Adrenal gland (tissue), 12 donors: Measurements from ENCODE around the gene HDAC4. TPM values are rescaled to one million over a fixed set of nuclear protein-coding genes. Genes with fewer than 3 reads are reported as not detected.

Source experiments
- DNase-seq, 7 donors: peaks; one replicate each; pipeline ENCODE4 v3.0.0-alpha.2; 2019 to 2020
- H3K27ac ChIP-seq, 5 donors: fragments of 200-600 bp; sonication (generic) in 4 of 5; 1 replicate in 3 of 5; 2 replicates in 2 of 5; pipeline versions ENCODE4 v1.5.1 to v1.8.0; 2016 to 2020; ENCODE audit warnings: mild to moderate bottlenecking in 1 of 5
- H3K27me3 ChIP-seq: fragments of 200-600 bp; 2 replicates; pipeline ENCODE4 v1.8.0; 2021
- H3K36me3 ChIP-seq, 2 donors: fragments of 200-600 bp; replicated peaks in 1 of 2; 1 replicate in 1 of 2; 2 replicates in 1 of 2; pipeline versions ENCODE4 v1.5.1 to v1.8.0; 2018 to 2022
- H3K4me1 ChIP-seq, 2 donors: fragments of 200-600 bp; replicated peaks in 1 of 2; 1 replicate in 1 of 2; 2 replicates in 1 of 2; pipeline versions ENCODE4 v1.5.1 to v1.8.0; 2018 to 2021
- H3K4me3 ChIP-seq, 4 donors: fragments of 200-600 bp; sonication (generic) in 3 of 4; one replicate each; pipeline ENCODE4 v1.5.1; 2016 to 2018
- H3K9me3 ChIP-seq, 3 donors: fragments of 200-600 bp; sonication (generic) in 1 of 3; replicated peaks in 1 of 3; 1 replicate in 2 of 3; 2 replicates in 1 of 3; pipeline versions ENCODE4 v1.5.1 to v1.8.0; 2016 to 2021
- POLR2A ChIP-seq, 2 donors: fragments of 450-650 bp; IDR thresholded peaks; one replicate each; pipeline ENCODE4 v1.6.1; 2017; ENCODE audit warnings: antibody characterized with exemption in 2 of 2, mild to moderate bottlenecking in 2 of 2, moderate library complexity in 1 of 2
- WGBS, 4 donors: extraction: QIAGEN DNeasy Blood & Tissue Kit in 2 of 4; methylation state at CpG; one replicate each; pipeline versions ENCODE4 v1.1.5 to v1.1.7; 2013 to 2017; 5-methylcytosine and 5-hydroxymethylcytosine counted together
- intact Hi-C, 2 donors: fragments of 100-400 bp; cut with DNase I; formaldehyde crosslinking; loops; one replicate each; pipeline versions ENCODE4 v1.14.1 to v1.15.0; 2022 to 2023
- polyA plus RNA-seq, 3 donors: library from polyadenylated mRNA; stranded (reverse); fragments of 200-250 nt in 2 of 3; fragments of 350-450 nt in 1 of 3; fragmentation: Illumina TruSeq in 1 of 3; extraction: RNeasy Lipid Tissue Mini Kit (QIAGEN cat#74804) in 1 of 3; gene quantifications; one replicate each; pipeline ENCODE4 v1.2.3, GENCODE V29; 2013 to 2014
- total RNA-seq, 9 donors: library from RNA; depleted of rRNA in 4 of 9; stranded (reverse); fragments of >200 nt in 4 of 9; fragments of 120-200 nt in 1 of 9; fragmentation: NEBNext Ultra II Directional in 1 of 9; extraction: Animal tissue kit (Norgen Biotek cat#: 25700) in 1 of 9; gene quantifications; one replicate each; pipeline versions ENCODE4 v1.1.0 to v1.2.4, GENCODE V29; 2013 to 2023
- TF ChIP-seq, protein P1 (sequence below), 6 experiments: fragments of 450-650 bp in 4 of 6; fragments of 200-600 bp in 2 of 6; sonication (generic) in 1 of 6; IDR thresholded peaks; 1 replicate in 5 of 6; 2 replicates in 1 of 6; pipeline versions ENCODE4 v1.5.1 to v1.8.0; 2016 to 2021; ENCODE audit warnings: antibody characterized with exemption in 6 of 6, mild to moderate bottlenecking in 2 of 6, moderate library complexity in 1 of 6
- donor health status: healthy with polysubstance abuse.
- donor health status: Bipolar disorder and iron deficiency.
- donor health status: DM: yes; HTN: yes; CAD: no.
- donor health status: DM: no; HTN: no; CAD: no.
- donor health status: DM: no; HTN: no; CAD: no.
- donor health status: DM: yes; HTN: yes; CAD: no.

HDAC4 gene
- total and polyA plus RNA-seq, 12 donors, result 8.3 to 88.9 (median 28.7) TPM

DNA sequence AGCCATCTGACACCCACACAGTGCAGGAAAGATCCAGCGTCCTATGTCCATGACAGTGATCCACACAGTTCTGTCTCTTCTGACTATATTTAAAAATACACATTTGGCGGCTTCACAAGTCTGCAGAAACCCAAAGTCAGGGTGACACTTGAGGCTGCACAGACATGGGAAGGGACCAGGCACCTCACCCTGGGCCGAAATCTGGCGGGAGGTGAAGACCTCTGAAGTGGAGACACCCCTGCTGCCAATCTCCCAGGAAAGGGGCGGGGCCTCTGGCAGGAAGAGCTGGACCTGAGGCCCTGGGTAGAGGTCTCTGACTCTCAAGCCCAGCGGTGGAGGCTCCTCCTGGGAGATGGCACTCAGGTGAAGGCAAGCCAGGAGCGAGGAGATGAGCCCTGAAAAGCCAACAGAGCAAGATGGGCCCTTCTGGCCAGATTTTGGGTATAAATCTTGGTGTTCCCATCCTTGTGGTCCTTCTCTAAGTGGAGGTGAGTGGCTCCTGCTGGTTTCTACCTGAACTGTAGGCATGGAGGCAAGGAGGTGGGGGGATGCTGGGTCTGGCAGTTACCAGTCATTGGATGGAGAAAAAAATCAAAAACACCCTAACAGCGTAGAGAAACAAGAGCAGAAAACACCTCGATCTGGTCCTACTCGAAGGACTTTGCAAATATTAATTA lies 248.4 kb downstream of the HDAC4 start:
- 96 to 98% (median 96%) methylated on average over 10 of the region's 10 CpGs for WGBS, 4 donors
- H3K27me3 ChIP-seq, result no peaks in the 10 kb centered on the region
- intact Hi-C loops, result no loop called here

DNA sequence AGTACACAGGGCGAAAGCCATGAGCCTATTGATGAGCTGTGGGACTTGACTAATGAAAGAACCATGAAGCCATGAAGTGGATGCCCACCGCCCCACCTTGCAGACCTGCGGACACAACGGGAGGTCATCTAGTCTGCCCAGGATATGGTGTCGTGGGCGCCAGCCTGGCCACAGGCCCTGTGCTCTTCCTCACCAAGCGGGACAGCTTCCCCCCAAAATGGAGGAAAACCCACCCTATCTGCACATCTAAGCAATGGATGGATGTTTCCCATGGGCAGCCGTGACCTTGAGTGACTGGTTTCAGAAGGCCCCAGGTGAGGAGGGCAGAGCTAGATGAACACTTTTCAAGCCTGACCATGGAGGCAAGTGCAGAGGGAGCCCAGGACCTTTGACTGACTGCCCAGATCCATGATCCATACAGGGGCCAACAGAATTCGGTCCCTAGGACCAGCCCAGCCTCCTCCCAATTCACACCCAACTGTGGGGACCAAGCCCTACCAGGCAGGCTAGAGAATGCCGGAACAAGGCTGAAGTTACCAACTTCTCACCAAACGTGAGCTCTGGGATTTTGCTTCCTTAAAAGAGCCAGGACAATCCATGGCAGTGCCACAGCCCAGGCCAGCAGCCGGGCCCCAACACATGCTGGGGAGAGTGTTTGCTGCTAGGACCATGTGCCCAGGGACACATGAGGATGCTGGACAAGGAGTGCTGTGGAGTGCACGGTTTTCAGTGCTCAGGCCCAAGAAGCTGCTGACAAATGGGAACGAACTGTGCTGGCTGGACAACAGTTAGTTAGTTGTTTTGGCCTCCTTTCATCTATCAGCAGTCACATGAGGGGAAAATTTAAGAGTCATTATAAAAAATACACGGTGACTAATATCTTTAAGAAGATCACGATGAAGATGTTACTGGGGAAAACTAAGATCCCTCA lies 249.4 kb downstream of the HDAC4 start:
- Histone ChIP-seq H3K27ac (peak overlapping the region in 1 of 5 donors; percentile 29), H3K9me3 (no peaks in the 10 kb centered on the region), H3K36me3 (peaks cover 0 to 27% of the 10 kb centered on the region in 2 donors), H3K27me3 (no peaks in the 10 kb centered on the region), H3K4me1 (no peaks in the 10 kb centered on the region), H3K4me3 (no peak overlapping the region)
- WGBS, 4 donors, result 81 to 91% (median 89%) methylated on average over 12 to 16 of the region's 16 CpGs
- TF ChIP-seq POLR2A (IDR thresholded peaks at IDR 0.05), result no peak
- TF ChIP-seq, protein P1, sequence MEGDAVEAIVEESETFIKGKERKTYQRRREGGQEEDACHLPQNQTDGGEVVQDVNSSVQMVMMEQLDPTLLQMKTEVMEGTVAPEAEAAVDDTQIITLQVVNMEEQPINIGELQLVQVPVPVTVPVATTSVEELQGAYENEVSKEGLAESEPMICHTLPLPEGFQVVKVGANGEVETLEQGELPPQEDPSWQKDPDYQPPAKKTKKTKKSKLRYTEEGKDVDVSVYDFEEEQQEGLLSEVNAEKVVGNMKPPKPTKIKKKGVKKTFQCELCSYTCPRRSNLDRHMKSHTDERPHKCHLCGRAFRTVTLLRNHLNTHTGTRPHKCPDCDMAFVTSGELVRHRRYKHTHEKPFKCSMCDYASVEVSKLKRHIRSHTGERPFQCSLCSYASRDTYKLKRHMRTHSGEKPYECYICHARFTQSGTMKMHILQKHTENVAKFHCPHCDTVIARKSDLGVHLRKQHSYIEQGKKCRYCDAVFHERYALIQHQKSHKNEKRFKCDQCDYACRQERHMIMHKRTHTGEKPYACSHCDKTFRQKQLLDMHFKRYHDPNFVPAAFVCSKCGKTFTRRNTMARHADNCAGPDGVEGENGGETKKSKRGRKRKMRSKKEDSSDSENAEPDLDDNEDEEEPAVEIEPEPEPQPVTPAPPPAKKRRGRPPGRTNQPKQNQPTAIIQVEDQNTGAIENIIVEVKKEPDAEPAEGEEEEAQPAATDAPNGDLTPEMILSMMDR (IDR thresholded peaks at IDR 0.05), result no peak
- intact Hi-C loops, result no loop called here
- DNase-seq, result peak in 5 of 7 donors; percentile 8 to 45 (median 10)

More for the DNA sequence above, 248.4 kb downstream of the HDAC4 start:
- peak in 5 of 7 donors; percentile 5 to 50 (median 14) for DNase-seq
- TF ChIP-seq, protein P1 (IDR thresholded peaks at IDR 0.05), result no peak
- TF ChIP-seq POLR2A (IDR thresholded peaks at IDR 0.05), result no peak
- Histone ChIP-seq H3K9me3 (no peaks in the 10 kb centered on the region), H3K27ac (peak overlapping the region in 1 of 5 donors; percentile 5), H3K36me3 (peaks cover 0 to 26% of the 10 kb centered on the region in 2 donors), H3K4me3 (no peak overlapping the region), H3K4me1 (no peaks in the 10 kb centered on the region)

DNA sequence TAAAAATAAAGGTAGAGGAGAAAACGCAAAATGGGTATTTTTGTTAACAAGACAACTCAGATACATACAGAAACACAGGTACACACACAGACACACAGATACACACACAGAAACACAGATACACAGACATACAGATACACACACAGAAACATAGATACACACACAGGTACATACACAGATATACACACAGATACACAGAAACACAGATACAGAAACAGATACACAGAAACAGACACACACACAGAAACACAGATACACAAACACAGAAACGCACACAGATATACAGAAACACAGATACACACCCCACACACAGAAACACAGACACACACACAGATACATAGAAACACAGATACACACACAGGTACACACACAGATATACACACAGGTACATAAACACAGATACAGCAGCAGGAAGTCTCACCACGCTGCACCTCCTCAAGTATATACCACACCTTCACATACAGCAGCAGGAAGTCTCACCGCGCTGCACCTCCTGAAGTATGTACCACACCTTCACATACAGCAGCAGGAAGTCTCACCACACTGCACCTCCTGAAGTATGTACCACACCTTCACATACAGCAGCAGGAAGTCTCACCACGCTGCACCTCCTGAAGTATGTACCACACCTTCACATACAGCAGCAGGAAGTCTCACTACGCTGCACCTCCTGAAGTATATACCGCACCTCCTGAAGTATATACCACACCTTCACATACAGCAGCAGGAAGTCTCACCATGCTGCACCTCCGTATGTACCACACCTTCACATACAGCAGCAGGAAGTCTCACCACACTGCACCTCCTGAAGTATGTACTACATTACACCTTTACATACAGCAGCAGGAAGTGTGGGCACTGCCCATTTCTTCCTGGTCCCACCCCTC lies 250.5 kb downstream of the HDAC4 start:
- H3K36me3 ChIP-seq, result peaks cover 0 to 25% of the 10 kb centered on the region in 2 donors

More for the DNA sequence above, 250.5 kb downstream of the HDAC4 start:
- TF ChIP-seq POLR2A (IDR thresholded peaks at IDR 0.05), result no peak
- TF ChIP-seq, protein P1 (IDR thresholded peaks at IDR 0.05), result no peak
- no peak overlapping the region for H3K4me3 ChIP-seq
- H3K9me3 ChIP-seq, result no peaks in the 10 kb centered on the region
- WGBS, 4 donors, result 82 to 87% (median 84%) methylated on average over 9 of the region's 9 CpGs
- intact Hi-C loops, result no loop called here
- no peaks in the 10 kb centered on the region for H3K4me1 ChIP-seq
- no peaks in the 10 kb centered on the region for H3K27me3 ChIP-seq
- DNase-seq, result peak in 4 of 7 donors; percentile 4 to 47 (median 8)
- no peak overlapping the region for H3K27ac ChIP-seq
